HEK293 (cell line): ENCODE data around the gene AGAP5.

Experiments
- EGR2 ChIP-seq: fragments of 450-650 bp; formaldehyde crosslinking; IDR thresholded peaks from 2 replicates; pipeline ENCODE4 v1.5.1; 2016; ENCODE audit warnings: low read depth, missing biosample characterization, missing genetic modification characterization
- SP2 ChIP-seq: fragments of 450-650 bp; formaldehyde crosslinking; IDR thresholded peaks from 2 replicates; pipeline ENCODE4 v1.5.1; 2016; ENCODE audit warnings: missing biosample characterization, missing genetic modification characterization
- YY1 ChIP-seq: fragments of 450-650 bp; formaldehyde crosslinking; IDR thresholded peaks from 2 replicates; pipeline ENCODE4 v1.5.1; 2018; ENCODE audit warnings: missing biosample characterization, missing genetic modification characterization
- ZNF175 ChIP-seq: fragments of 450-650 bp; formaldehyde crosslinking; IDR thresholded peaks from 2 replicates; pipeline ENCODE4 v1.5.1; 2016; ENCODE audit warnings: missing biosample characterization, missing genetic modification characterization
- ZNF274 ChIP-seq, 2 experiments: fragments of 200-500 bp in 1 of 2; fragments of 450-650 bp in 1 of 2; sonication (Bioruptor generic) in 1 of 2; formaldehyde crosslinking in 1 of 2; IDR thresholded peaks; 2 replicates each; pipeline versions ENCODE4 v1.5.1 to v1.6.1; 2014 to 2016; ENCODE audit warnings: borderline replicate concordance in 1 of 2, inconsistent platforms in 1 of 2, low read length in 1 of 2, missing biosample characterization in 1 of 2, missing genetic modification characterization in 1 of 2
- ZNF354C ChIP-seq: fragments of 450-650 bp; formaldehyde crosslinking; IDR thresholded peaks from 2 replicates; pipeline ENCODE4 v1.5.1; 2016; ENCODE audit warnings: missing biosample characterization, missing genetic modification characterization, low read depth, borderline replicate concordance
- ZNF561 ChIP-seq: fragments of 450-650 bp; IDR thresholded peaks from 2 replicates; pipeline ENCODE4 v1.5.1; 2018; ENCODE audit warnings: missing biosample characterization, missing genetic modification characterization, borderline replicate concordance
- ZNF654 ChIP-seq: fragments of 450-650 bp; formaldehyde crosslinking; IDR thresholded peaks from 2 replicates; pipeline ENCODE4 v1.5.1; 2016; ENCODE audit warnings: low read depth, missing biosample characterization, missing genetic modification characterization
- TF ChIP-seq, protein P1 (sequence below): fragments of 450-650 bp; formaldehyde crosslinking; IDR thresholded peaks from 2 replicates; pipeline ENCODE4 v1.5.1; 2016; ENCODE audit warnings: missing biosample characterization, missing genetic modification characterization
- TF ChIP-seq, protein P2 (sequence below): fragments of 450-650 bp; formaldehyde crosslinking; IDR thresholded peaks from 2 replicates; pipeline ENCODE4 v1.5.1; 2016; ENCODE audit warnings: missing biosample characterization, missing genetic modification characterization
- TF ChIP-seq, protein P3 (sequence below): fragments of 450-650 bp; formaldehyde crosslinking; IDR thresholded peaks from 2 replicates; pipeline ENCODE4 v1.5.1; 2016; ENCODE audit warnings: missing biosample characterization, missing genetic modification characterization, borderline replicate concordance

DNA sequence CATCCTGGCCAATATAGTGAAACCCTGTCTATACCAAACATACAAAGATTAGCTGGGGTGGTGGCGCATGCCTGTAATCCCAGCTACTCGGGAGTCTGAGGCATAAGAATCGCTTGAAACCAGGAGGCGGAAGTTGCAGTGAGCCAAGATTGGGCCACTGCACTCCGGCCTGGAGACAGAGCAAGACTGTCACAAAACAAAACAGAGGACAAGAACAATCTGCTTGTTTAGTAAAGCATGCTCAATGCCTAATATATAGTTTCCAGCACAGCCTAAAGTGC is 44.5 kb upstream of the AGAP5 start:
- TF ChIP-seq, protein P1, sequence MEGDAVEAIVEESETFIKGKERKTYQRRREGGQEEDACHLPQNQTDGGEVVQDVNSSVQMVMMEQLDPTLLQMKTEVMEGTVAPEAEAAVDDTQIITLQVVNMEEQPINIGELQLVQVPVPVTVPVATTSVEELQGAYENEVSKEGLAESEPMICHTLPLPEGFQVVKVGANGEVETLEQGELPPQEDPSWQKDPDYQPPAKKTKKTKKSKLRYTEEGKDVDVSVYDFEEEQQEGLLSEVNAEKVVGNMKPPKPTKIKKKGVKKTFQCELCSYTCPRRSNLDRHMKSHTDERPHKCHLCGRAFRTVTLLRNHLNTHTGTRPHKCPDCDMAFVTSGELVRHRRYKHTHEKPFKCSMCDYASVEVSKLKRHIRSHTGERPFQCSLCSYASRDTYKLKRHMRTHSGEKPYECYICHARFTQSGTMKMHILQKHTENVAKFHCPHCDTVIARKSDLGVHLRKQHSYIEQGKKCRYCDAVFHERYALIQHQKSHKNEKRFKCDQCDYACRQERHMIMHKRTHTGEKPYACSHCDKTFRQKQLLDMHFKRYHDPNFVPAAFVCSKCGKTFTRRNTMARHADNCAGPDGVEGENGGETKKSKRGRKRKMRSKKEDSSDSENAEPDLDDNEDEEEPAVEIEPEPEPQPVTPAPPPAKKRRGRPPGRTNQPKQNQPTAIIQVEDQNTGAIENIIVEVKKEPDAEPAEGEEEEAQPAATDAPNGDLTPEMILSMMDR (tag by site-specific recombination): no peak
- no peak for TF ChIP-seq ZNF354C (tag by site-specific recombination)
- no peak for TF ChIP-seq ZNF274 (IDR thresholded peaks at IDR 0.05; ENCODE audit: low read length)
- no peak for TF ChIP-seq ZNF274 (tag by site-specific recombination; IDR thresholded peaks at IDR 0.05; ENCODE audit: borderline replicate concordance)
- TF ChIP-seq ZNF175 (tag by site-specific recombination): no peak
- no peak for TF ChIP-seq EGR2 (tag by site-specific recombination)
- TF ChIP-seq ZNF561 (tag by site-specific recombination): no peak
- TF ChIP-seq SP2 (tag by site-specific recombination): no peak
- TF ChIP-seq YY1: no peak
- TF ChIP-seq ZNF654 (tag by site-specific recombination): no peak
- TF ChIP-seq, protein P2, sequence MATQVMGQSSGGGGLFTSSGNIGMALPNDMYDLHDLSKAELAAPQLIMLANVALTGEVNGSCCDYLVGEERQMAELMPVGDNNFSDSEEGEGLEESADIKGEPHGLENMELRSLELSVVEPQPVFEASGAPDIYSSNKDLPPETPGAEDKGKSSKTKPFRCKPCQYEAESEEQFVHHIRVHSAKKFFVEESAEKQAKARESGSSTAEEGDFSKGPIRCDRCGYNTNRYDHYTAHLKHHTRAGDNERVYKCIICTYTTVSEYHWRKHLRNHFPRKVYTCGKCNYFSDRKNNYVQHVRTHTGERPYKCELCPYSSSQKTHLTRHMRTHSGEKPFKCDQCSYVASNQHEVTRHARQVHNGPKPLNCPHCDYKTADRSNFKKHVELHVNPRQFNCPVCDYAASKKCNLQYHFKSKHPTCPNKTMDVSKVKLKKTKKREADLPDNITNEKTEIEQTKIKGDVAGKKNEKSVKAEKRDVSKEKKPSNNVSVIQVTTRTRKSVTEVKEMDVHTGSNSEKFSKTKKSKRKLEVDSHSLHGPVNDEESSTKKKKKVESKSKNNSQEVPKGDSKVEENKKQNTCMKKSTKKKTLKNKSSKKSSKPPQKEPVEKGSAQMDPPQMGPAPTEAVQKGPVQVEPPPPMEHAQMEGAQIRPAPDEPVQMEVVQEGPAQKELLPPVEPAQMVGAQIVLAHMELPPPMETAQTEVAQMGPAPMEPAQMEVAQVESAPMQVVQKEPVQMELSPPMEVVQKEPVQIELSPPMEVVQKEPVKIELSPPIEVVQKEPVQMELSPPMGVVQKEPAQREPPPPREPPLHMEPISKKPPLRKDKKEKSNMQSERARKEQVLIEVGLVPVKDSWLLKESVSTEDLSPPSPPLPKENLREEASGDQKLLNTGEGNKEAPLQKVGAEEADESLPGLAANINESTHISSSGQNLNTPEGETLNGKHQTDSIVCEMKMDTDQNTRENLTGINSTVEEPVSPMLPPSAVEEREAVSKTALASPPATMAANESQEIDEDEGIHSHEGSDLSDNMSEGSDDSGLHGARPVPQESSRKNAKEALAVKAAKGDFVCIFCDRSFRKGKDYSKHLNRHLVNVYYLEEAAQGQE (tag by site-specific recombination): no peak
- TF ChIP-seq, protein P3, sequence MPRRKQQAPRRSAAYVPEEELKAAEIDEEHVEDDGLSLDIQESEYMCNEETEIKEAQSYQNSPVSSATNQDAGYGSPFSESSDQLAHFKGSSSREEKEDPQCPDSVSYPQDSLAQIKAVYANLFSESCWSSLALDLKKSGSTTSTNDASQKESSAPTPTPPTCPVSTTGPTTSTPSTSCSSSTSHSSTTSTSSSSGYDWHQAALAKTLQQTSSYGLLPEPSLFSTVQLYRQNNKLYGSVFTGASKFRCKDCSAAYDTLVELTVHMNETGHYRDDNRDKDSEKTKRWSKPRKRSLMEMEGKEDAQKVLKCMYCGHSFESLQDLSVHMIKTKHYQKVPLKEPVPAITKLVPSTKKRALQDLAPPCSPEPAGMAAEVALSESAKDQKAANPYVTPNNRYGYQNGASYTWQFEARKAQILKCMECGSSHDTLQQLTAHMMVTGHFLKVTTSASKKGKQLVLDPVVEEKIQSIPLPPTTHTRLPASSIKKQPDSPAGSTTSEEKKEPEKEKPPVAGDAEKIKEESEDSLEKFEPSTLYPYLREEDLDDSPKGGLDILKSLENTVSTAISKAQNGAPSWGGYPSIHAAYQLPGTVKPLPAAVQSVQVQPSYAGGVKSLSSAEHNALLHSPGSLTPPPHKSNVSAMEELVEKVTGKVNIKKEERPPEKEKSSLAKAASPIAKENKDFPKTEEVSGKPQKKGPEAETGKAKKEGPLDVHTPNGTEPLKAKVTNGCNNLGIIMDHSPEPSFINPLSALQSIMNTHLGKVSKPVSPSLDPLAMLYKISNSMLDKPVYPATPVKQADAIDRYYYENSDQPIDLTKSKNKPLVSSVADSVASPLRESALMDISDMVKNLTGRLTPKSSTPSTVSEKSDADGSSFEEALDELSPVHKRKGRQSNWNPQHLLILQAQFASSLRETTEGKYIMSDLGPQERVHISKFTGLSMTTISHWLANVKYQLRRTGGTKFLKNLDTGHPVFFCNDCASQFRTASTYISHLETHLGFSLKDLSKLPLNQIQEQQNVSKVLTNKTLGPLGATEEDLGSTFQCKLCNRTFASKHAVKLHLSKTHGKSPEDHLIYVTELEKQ (tag by site-specific recombination): no peak
